ENCODE data around the gene ADGRA3. TPM values are rescaled to one million over a fixed set of nuclear protein-coding genes. Genes with fewer than 3 reads are reported as not detected.

ADGRA3 gene
- polyA plus RNA-seq, 1 donor from 2014 or later = 40.5 TPM

DNA sequence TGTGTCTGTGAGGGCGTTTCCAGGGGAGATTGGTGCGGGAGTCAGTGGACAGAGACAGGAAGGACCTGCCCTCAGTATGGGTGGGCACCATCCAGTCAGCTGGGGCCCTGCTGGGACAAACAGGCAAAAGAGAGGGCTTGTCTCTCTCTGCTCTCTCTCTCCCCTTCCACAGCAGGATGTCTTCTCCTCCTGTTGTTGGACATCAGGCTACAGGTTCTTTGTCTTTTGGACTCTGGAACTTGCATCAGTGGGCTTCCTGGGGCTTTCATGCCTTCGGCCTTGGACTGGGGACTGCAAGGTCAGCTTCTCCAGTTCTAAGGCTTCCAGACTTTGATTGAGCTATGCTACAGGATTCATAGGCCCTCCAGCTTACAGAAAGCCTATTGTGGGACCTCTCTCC is 59.6 kb downstream of the ADGRA3 start:
- Histone ChIP-seq H3K4me2 (ENCODE audit: low read length) (no peak overlapping the region), H3K9ac (ENCODE audit: low read length) (no peak overlapping the region), H3K4me3 (ENCODE audit: low read length) (no peak overlapping the region), H3F3A (ENCODE audit: insufficient read depth, low read length, poor library complexity, severe bottlenecking) (no peaks in the 10 kb centered on the region), H3K9me3 (ENCODE audit: low read length) (no peaks in the 10 kb centered on the region), H3K79me2 (replicated peaks; ENCODE audit: insufficient read depth, low read length) (no peaks in the 10 kb centered on the region), H4K20me1 (ENCODE audit: insufficient read depth) (no peaks in the 10 kb centered on the region), H3K9me2 (ENCODE audit: insufficient read depth, low read length) (no peaks in the 10 kb centered on the region), H2AFZ (ENCODE audit: low read depth, low read length) (no peak overlapping the region), H3K27ac (ENCODE audit: low read length) (no peak overlapping the region), H3K27me3 (ENCODE audit: insufficient read depth, low read depth, low read length) (no peaks in the 10 kb centered on the region), H3K36me3 (ENCODE audit: insufficient read depth, low read length) (no peaks in the 10 kb centered on the region)
- no peak for TF ChIP-seq MXI1 (conservative IDR thresholded peaks at IDR 0.05; ENCODE audit: poor library complexity, severe bottlenecking)
- no peak for TF ChIP-seq REST (IDR thresholded peaks at IDR 0.05; ENCODE audit: borderline replicate concordance)
- no peak for TF ChIP-seq EP300 (conservative IDR thresholded peaks at IDR 0.05; ENCODE audit: poor library complexity, severe bottlenecking)
- TF ChIP-seq POLR2AphosphoS5 (IDR thresholded peaks at IDR 0.05) = no peak
- no peak for TF ChIP-seq RAD21 (conservative IDR thresholded peaks at IDR 0.05)
- no peak for TF ChIP-seq TAF1 (IDR thresholded peaks at IDR 0.05; ENCODE audit: low read depth)
- no peak for TF ChIP-seq SMC3 (conservative IDR thresholded peaks at IDR 0.05; ENCODE audit: poor library complexity)
- TF ChIP-seq, protein P1, sequence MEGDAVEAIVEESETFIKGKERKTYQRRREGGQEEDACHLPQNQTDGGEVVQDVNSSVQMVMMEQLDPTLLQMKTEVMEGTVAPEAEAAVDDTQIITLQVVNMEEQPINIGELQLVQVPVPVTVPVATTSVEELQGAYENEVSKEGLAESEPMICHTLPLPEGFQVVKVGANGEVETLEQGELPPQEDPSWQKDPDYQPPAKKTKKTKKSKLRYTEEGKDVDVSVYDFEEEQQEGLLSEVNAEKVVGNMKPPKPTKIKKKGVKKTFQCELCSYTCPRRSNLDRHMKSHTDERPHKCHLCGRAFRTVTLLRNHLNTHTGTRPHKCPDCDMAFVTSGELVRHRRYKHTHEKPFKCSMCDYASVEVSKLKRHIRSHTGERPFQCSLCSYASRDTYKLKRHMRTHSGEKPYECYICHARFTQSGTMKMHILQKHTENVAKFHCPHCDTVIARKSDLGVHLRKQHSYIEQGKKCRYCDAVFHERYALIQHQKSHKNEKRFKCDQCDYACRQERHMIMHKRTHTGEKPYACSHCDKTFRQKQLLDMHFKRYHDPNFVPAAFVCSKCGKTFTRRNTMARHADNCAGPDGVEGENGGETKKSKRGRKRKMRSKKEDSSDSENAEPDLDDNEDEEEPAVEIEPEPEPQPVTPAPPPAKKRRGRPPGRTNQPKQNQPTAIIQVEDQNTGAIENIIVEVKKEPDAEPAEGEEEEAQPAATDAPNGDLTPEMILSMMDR (IDR thresholded peaks at IDR 0.05; ENCODE audit: poor library complexity, severe bottlenecking) = no peak
- TF ChIP-seq EZH2 (IDR thresholded peaks at IDR 0.05; ENCODE audit: borderline replicate concordance, insufficient read depth, low read length, poor library complexity, severe bottlenecking) = no peak

GRCh38 chr4:22454955-22455354 is 60.9 kb downstream of the ADGRA3 start:
- Histone ChIP-seq H3K27ac (ENCODE audit: low read length) (no peak overlapping the region), H4K20me1 (ENCODE audit: insufficient read depth) (no peaks in the 10 kb centered on the region), H3K9me2 (ENCODE audit: insufficient read depth, low read length) (no peaks in the 10 kb centered on the region), H3K4me3 (ENCODE audit: low read length) (no peak overlapping the region), H3K4me2 (ENCODE audit: low read length) (no peak overlapping the region), H3K9me3 (ENCODE audit: low read length) (no peaks in the 10 kb centered on the region), H3F3A (ENCODE audit: insufficient read depth, low read length, poor library complexity, severe bottlenecking) (no peaks in the 10 kb centered on the region), H3K36me3 (ENCODE audit: insufficient read depth, low read length) (no peaks in the 10 kb centered on the region), H3K9ac (ENCODE audit: low read length) (no peak overlapping the region), H3K79me2 (replicated peaks; ENCODE audit: insufficient read depth, low read length) (no peaks in the 10 kb centered on the region), H3K27me3 (ENCODE audit: insufficient read depth, low read depth, low read length) (no peaks in the 10 kb centered on the region), H2AFZ (ENCODE audit: low read depth, low read length) (no peak overlapping the region)
- no peak for TF ChIP-seq RAD21 (conservative IDR thresholded peaks at IDR 0.05)
- no peak for TF ChIP-seq SMC3 (conservative IDR thresholded peaks at IDR 0.05; ENCODE audit: poor library complexity)
- no peak for TF ChIP-seq EP300 (conservative IDR thresholded peaks at IDR 0.05; ENCODE audit: poor library complexity, severe bottlenecking)
